GM18858 (cell line): ENCODE measurements around the gene HNRNPCL2.
"Not testable (repeated sequence)": the region's sequence is repeated elsewhere in the genome, so short reads cannot be mapped to it uniquely, and the experiment has no call there.

Experiments used
- ATAC-seq: cut with Tn5 transposase; IDR thresholded peaks from one replicate; pipeline ENCODE4 v1.9.1; 2021; ENCODE audit not compliant: unreplicated experiment

Gene HNRNPCL2

GRCh38 chr1:13116754-13117153 is at the start of gene HNRNPCL2:
TSS of gene HNRNPCL2 (minus strand) at chr1:13116854. CDS start at chr1:13116400, 454 bp downstream.
- not testable (repeated sequence) for ATAC-seq

- not testable (repeated sequence) for ATAC-seq
These were observed 48.9 kb upstream of the HNRNPCL2 start, which contains the start of gene HNRNPCL4 for GRCh38 chr1:13165531-13165930. TSS of gene HNRNPCL4 (minus strand) at chr1:13165631. CDS start at chr1:13165467, 164 bp downstream.

GRCh38 chr1:13155909-13156308 is 39.3 kb upstream of the HNRNPCL2 start, which contains the start of gene PRAMEF26:
TSS of gene PRAMEF26 (minus strand) at chr1:13156009. CDS start at chr1:13153095, 2,914 bp downstream.
- not testable (repeated sequence) for ATAC-seq

GRCh38 chr1:13070474-13070873 is 46.2 kb downstream of the HNRNPCL2 start, which contains the start of gene PRAMEF25:
TSS of gene PRAMEF25 (plus strand) at chr1:13070774. CDS start at chr1:13073694, 2,920 bp downstream.
- ATAC-seq, result not testable (repeated sequence)
